Neural cell (in vitro differentiated cells): ENCODE measurements around the gene ITPR2.

Experiments used
- EP300 ChIP-seq: fragments of 450-650 bp; conservative IDR thresholded peaks from 2 replicates; pipeline ENCODE4 v1.6.1; 2014; ENCODE audit warnings: antibody characterized with exemption, mild to moderate bottlenecking, moderate library complexity; ENCODE audit not compliant: poor library complexity, severe bottlenecking
- EZH2 ChIP-seq: fragments of 200-600, 300-800 bp; shearing (Covaris generic), sonication (generic); IDR thresholded peaks from 2 replicates; pipeline ENCODE4 v1.6.1; 2014; ENCODE audit warnings: antibody characterized with exemption, low read length, borderline replicate concordance, mild to moderate bottlenecking; ENCODE audit not compliant: insufficient read depth, poor library complexity, severe bottlenecking
- POLR2AphosphoS5 ChIP-seq: IDR thresholded peaks from 2 replicates; pipeline ENCODE4 v1.6.1; 2012
- RAD21 ChIP-seq: fragments of 450-650 bp; conservative IDR thresholded peaks from 2 replicates; pipeline ENCODE4 v1.6.1; 2014; ENCODE audit warnings: antibody characterized with exemption, mild to moderate bottlenecking, moderate library complexity
- TAF1 ChIP-seq: IDR thresholded peaks from 2 replicates; pipeline ENCODE4 v1.6.1; 2012; ENCODE audit warnings: low read depth
- TF ChIP-seq, protein P1 (sequence below): fragments of 450-650 bp; IDR thresholded peaks from 2 replicates; pipeline ENCODE4 v1.5.1; 2014; ENCODE audit warnings: antibody characterized with exemption, mild to moderate bottlenecking, moderate library complexity; ENCODE audit not compliant: poor library complexity, severe bottlenecking
- TF ChIP-seq, protein P2 (sequence below): IDR thresholded peaks from 2 replicates; pipeline ENCODE4 v1.6.1; 2012; ENCODE audit warnings: borderline replicate concordance

DNA sequence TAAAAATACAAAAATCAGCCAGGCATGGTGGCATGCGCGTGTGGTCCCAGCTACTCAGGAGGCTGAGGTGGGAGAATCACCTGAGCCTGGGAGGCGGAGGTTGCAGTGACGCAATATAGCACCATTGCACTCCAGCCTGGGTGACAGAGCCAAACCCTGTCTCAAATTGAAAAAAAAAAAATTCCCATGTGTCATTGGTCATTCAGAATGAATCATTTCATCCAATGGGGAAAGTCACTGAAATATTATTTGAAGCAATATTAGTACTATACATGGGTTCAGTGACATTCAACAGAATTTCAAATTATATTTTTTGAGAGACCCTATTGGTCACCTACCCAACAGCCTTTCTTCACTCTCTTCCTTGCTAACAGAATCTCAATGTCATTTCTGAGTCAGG, 276.1 kb downstream of the ITPR2 start:
- TF ChIP-seq EZH2 (no peak), POLR2AphosphoS5 (no peak), TAF1 (no peak), RAD21 (no peak), EP300 (no peak)
- TF ChIP-seq, protein P1, sequence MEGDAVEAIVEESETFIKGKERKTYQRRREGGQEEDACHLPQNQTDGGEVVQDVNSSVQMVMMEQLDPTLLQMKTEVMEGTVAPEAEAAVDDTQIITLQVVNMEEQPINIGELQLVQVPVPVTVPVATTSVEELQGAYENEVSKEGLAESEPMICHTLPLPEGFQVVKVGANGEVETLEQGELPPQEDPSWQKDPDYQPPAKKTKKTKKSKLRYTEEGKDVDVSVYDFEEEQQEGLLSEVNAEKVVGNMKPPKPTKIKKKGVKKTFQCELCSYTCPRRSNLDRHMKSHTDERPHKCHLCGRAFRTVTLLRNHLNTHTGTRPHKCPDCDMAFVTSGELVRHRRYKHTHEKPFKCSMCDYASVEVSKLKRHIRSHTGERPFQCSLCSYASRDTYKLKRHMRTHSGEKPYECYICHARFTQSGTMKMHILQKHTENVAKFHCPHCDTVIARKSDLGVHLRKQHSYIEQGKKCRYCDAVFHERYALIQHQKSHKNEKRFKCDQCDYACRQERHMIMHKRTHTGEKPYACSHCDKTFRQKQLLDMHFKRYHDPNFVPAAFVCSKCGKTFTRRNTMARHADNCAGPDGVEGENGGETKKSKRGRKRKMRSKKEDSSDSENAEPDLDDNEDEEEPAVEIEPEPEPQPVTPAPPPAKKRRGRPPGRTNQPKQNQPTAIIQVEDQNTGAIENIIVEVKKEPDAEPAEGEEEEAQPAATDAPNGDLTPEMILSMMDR: no peak
- TF ChIP-seq, protein P2, sequence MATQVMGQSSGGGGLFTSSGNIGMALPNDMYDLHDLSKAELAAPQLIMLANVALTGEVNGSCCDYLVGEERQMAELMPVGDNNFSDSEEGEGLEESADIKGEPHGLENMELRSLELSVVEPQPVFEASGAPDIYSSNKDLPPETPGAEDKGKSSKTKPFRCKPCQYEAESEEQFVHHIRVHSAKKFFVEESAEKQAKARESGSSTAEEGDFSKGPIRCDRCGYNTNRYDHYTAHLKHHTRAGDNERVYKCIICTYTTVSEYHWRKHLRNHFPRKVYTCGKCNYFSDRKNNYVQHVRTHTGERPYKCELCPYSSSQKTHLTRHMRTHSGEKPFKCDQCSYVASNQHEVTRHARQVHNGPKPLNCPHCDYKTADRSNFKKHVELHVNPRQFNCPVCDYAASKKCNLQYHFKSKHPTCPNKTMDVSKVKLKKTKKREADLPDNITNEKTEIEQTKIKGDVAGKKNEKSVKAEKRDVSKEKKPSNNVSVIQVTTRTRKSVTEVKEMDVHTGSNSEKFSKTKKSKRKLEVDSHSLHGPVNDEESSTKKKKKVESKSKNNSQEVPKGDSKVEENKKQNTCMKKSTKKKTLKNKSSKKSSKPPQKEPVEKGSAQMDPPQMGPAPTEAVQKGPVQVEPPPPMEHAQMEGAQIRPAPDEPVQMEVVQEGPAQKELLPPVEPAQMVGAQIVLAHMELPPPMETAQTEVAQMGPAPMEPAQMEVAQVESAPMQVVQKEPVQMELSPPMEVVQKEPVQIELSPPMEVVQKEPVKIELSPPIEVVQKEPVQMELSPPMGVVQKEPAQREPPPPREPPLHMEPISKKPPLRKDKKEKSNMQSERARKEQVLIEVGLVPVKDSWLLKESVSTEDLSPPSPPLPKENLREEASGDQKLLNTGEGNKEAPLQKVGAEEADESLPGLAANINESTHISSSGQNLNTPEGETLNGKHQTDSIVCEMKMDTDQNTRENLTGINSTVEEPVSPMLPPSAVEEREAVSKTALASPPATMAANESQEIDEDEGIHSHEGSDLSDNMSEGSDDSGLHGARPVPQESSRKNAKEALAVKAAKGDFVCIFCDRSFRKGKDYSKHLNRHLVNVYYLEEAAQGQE: no peak
